Natural killer cell (primary cell): ENCODE measurements around the gene ABCB9. TPM values are rescaled to one million over a fixed set of nuclear protein-coding genes. Genes with fewer than 3 reads are reported as not detected.

Experiments used
- ATAC-seq, 3 donors: fragments of 150-1000 bp in 2 of 3; fragments of 200-7000 bp in 1 of 3; cut with Tn5 transposase; 1 replicate in 1 of 3; 2 replicates in 2 of 3; pipeline ENCODE4 v1.10.0; 2021; ENCODE audit warnings: mild to moderate bottlenecking in 2 of 3, moderate library complexity in 2 of 3
- DNase-seq, 2 donors: peaks; one replicate each; pipeline versions ENCODE4 v3.0.0 to v3.0.0-alpha.2; 2013 to 2021; ENCODE audit warnings: mixed read lengths in 1 of 2
- H3K27ac ChIP-seq: one replicate; pipeline ENCODE4 v1.5.1; 2013; ENCODE audit warnings: mild to moderate bottlenecking, low read length
- H3K27me3 ChIP-seq: one replicate; pipeline ENCODE4 v1.6.1; 2013; ENCODE audit warnings: low read length; ENCODE audit not compliant: control insufficient read depth, insufficient read depth
- H3K36me3 ChIP-seq: one replicate; pipeline ENCODE4 v1.6.1; 2013; ENCODE audit warnings: low read length; ENCODE audit not compliant: control insufficient read depth, insufficient read depth
- H3K4me1 ChIP-seq: one replicate; pipeline ENCODE4 v1.6.1; 2013; ENCODE audit warnings: low read length; ENCODE audit not compliant: control insufficient read depth, insufficient read depth
- H3K4me3 ChIP-seq: one replicate; pipeline ENCODE4 v1.5.1; 2013; ENCODE audit warnings: low read length
- H3K9me3 ChIP-seq: one replicate; pipeline ENCODE4 v1.6.1; 2013; ENCODE audit warnings: low read length; ENCODE audit not compliant: control insufficient read depth, insufficient read depth
- H3K27ac Mint-ChIP-seq, 2 donors: one replicate each; pipeline ENCODE4 v1.8.0; 2022; ENCODE audit warnings: mild to moderate bottlenecking in 2 of 2, mixed read lengths in 2 of 2, moderate library complexity in 1 of 2
- H3K27me3 Mint-ChIP-seq, 2 donors: one replicate each; pipeline ENCODE4 v1.8.0; 2022; ENCODE audit warnings: low read depth in 2 of 2, mixed read lengths in 2 of 2
- H3K36me3 Mint-ChIP-seq: one replicate; pipeline ENCODE4 v1.8.0; 2022; ENCODE audit warnings: mixed read lengths
- H3K4me1 Mint-ChIP-seq, 2 donors: one replicate each; pipeline ENCODE4 v1.8.0; 2022; ENCODE audit warnings: mixed read lengths in 2 of 2
- H3K4me3 Mint-ChIP-seq: one replicate; pipeline ENCODE4 v1.8.0; 2022; ENCODE audit warnings: mild to moderate bottlenecking, moderate library complexity, mixed read lengths
- H3K9me3 Mint-ChIP-seq, 2 donors: one replicate each; pipeline ENCODE4 v1.8.0; 2022; ENCODE audit warnings: mixed read lengths in 2 of 2
- WGBS: methylation state at CpG from one replicate; pipeline ENCODE4 v1.1.7; 2013; ENCODE audit warnings: missing lambda C conversion rate; ENCODE audit not compliant: insufficient coverage; 5-methylcytosine and 5-hydroxymethylcytosine counted together
- intact Hi-C: fragments of 100-400 bp; cut with micrococcal nuclease; formaldehyde crosslinking; loops from one replicate; pipeline ENCODE4 v1.14.2; 2022
- total RNA-seq, 4 donors: library from RNA; stranded (reverse); fragments of 120-200 nt in 1 of 4; gene quantifications; one replicate each; pipeline versions ENCODE4 v1.2.3 to v1.2.4, GENCODE V29; 2013 to 2022
- TF ChIP-seq, protein P1 (sequence below): fragments of 200-600 bp; IDR thresholded peaks from one replicate; pipeline ENCODE4 v1.8.0; 2022; ENCODE audit warnings: antibody characterized with exemption

The ABCB9 gene
- total RNA-seq, 3 donors from 2014 or later (not counting 1 experiment from before 2014, with no cell fraction given): 2.4 to 4.0 (median 3.3) TPM

DNA sequence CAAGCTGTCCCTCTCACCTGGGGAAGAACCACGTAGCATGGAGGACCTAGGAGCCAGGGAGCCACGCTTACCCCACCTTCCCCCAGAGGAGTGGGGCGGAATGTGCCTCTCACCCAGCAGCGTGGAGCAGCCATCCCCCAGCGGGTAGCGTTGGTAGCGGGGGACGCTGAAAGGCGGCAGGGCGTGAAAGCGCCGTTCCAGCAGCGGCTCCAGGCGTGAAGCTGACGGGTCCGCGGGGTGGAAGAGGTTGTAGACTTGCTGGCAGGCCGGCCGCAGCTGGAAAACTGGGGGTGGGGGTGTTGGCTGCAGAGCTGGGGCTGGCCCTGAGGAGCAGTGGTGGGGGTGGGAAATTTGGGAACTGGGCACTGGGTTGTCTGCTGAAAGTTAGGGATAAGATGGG lies 26.1 kb upstream of the ABCB9 start:
- no peaks in the 10 kb centered on the region for H3K4me1 ChIP-seq
- ATAC-seq (no peak), DNase-seq (no peak)
- H3K9me3 ChIP-seq: no peaks in the 10 kb centered on the region
- TF ChIP-seq, protein P1, sequence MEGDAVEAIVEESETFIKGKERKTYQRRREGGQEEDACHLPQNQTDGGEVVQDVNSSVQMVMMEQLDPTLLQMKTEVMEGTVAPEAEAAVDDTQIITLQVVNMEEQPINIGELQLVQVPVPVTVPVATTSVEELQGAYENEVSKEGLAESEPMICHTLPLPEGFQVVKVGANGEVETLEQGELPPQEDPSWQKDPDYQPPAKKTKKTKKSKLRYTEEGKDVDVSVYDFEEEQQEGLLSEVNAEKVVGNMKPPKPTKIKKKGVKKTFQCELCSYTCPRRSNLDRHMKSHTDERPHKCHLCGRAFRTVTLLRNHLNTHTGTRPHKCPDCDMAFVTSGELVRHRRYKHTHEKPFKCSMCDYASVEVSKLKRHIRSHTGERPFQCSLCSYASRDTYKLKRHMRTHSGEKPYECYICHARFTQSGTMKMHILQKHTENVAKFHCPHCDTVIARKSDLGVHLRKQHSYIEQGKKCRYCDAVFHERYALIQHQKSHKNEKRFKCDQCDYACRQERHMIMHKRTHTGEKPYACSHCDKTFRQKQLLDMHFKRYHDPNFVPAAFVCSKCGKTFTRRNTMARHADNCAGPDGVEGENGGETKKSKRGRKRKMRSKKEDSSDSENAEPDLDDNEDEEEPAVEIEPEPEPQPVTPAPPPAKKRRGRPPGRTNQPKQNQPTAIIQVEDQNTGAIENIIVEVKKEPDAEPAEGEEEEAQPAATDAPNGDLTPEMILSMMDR: no peak
- no peak overlapping the region for H3K4me3 Mint-ChIP-seq
- H3K36me3 ChIP-seq: peaks cover 27% of the 10 kb centered on the region
- no peaks in the 10 kb centered on the region for H3K36me3 Mint-ChIP-seq
- no peaks in the 10 kb centered on the region for H3K27me3 Mint-ChIP-seq
- no peak overlapping the region for H3K4me3 ChIP-seq
- 91% methylated on average over 19 of the region's 19 CpGs for WGBS
- no peaks in the 10 kb centered on the region for H3K9me3 Mint-ChIP-seq
- H3K4me1 Mint-ChIP-seq: no peaks in the 10 kb centered on the region
- H3K27me3 ChIP-seq: no peaks in the 10 kb centered on the region
- H3K27ac ChIP-seq: no peak overlapping the region
- peak overlapping the region in 1 of 2 donors; percentile 40 for H3K27ac Mint-ChIP-seq
- intact Hi-C loops: no loop called here

DNA sequence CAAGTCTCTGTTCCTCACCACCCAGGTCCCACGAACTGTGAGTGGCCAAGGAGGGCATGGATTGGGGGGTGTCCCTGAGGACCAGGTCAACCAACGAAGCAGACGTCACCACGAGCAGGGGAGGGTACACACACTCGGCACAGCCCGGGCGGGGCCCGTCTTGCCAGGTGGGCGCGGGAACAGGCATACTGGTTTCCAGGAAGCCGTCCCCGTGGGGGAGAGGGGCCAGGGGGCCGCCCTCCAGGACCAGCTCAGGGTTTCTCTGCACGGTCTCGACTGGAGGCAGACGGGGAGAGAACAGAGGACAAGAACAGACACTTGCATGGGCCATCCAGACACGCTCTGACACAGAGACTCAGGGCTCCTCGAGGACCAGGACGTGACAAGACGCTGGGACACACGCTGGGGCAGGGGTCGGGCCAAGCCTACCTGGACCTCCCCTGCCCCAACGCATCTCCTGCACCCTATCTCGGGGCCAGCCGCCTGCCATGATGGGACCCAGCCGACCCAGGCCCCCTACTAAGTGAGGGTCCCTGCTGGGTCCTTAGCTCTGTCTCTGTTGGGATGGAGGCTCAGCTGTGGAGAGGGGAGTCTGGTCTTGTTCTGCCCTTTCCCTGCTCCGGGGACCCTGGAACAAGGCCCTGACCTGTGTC lies 25.5 kb upstream of the ABCB9 start:
- Mint-ChIP-seq H3K4me3 (no peak overlapping the region), H3K27ac (peak overlapping the region in 1 of 2 donors; percentile 40), H3K36me3 (no peaks in the 10 kb centered on the region), H3K27me3 (no peaks in the 10 kb centered on the region), H3K4me1 (no peaks in the 10 kb centered on the region), H3K9me3 (no peaks in the 10 kb centered on the region)
- H3K27me3 ChIP-seq: no peaks in the 10 kb centered on the region
- TF ChIP-seq, protein P1: no peak
- ATAC-seq (no peak), DNase-seq (no peak)
- 87% methylated on average over 27 of the region's 27 CpGs for WGBS
- H3K27ac ChIP-seq: no peak overlapping the region
- H3K36me3 ChIP-seq: peaks cover 28% of the 10 kb centered on the region
- H3K4me3 ChIP-seq: no peak overlapping the region
- H3K4me1 ChIP-seq: no peaks in the 10 kb centered on the region
- H3K9me3 ChIP-seq: no peaks in the 10 kb centered on the region
- intact Hi-C loops: no loop called here

DNA sequence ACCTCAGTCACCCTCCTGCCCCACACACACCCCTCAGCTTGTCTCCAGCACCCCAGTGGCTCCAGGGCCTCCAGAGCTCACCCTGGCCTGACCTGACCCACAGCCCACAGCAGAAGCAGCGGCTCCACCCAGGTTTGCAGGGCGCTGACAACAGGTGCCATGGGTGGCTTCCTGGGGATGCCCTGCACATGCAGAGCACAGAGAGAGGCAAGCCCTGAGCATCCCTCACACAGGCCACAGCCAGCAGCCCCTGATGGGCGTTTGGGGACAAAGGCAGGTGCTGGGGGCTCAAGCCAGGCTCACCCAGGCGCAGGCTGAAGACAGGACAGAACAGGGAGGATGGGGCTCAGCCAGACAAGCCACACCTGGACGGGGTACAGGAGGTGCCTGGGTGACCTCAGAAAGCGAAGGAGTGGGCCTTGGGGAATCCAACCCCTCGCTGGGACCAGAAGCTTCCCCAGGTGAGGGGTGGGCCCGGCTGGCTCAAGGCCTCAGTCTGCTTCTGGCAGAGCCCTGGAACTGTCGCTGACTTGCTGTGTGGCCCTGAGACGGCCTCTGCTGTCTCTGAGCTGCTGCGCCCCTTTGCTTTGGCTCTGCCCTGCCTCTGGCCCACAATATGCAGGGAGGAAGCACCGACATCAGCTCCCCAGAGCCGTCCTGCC lies 24.8 kb upstream of the ABCB9 start:
- H3K27me3 ChIP-seq: no peaks in the 10 kb centered on the region
- no peaks in the 10 kb centered on the region for H3K4me1 ChIP-seq
- H3K4me1 Mint-ChIP-seq: no peaks in the 10 kb centered on the region
- ATAC-seq: no peak
- H3K4me3 Mint-ChIP-seq: no peak overlapping the region
- H3K27me3 Mint-ChIP-seq: no peaks in the 10 kb centered on the region
- no peak overlapping the region for H3K27ac ChIP-seq
- DNase-seq: no peak
- no peak overlapping the region for H3K27ac Mint-ChIP-seq
- H3K9me3 ChIP-seq: no peaks in the 10 kb centered on the region
- TF ChIP-seq, protein P1: no peak
- 89% methylated on average over 13 of the region's 13 CpGs for WGBS
- intact Hi-C loops: no loop called here
- H3K36me3 Mint-ChIP-seq: no peaks in the 10 kb centered on the region
- peaks cover 33% of the 10 kb centered on the region for H3K36me3 ChIP-seq
- H3K4me3 ChIP-seq: no peak overlapping the region
- no peaks in the 10 kb centered on the region for H3K9me3 Mint-ChIP-seq
